Endothelial cell of umbilical vein (primary cell): ENCODE data around the gene PLD6. TPM values are rescaled to one million over a fixed set of nuclear protein-coding genes. Genes with fewer than 3 reads are reported as not detected.

Experiments
- BruUV-seq: library from RNA; stranded (reverse); fragments of 400-500 nt; replicated peaks from 2 replicates; lab custom pipeline; 2021; lab: Mats Ljungman, UMichigan
- CTCF ChIA-PET: fragments of 300-600, 350-600 bp; sonication (Branson Sonifier 250); formaldehyde crosslinking; loops from one replicate; lab custom pipeline; 2021; ENCODE audit warnings: antibody characterized with exemption, inconsistent platforms; lab: Charles Lee
- POLR2A ChIA-PET: fragments of 300-600, 350-600 bp; sonication (Branson Sonifier 250); formaldehyde crosslinking; loops from one replicate; lab custom pipeline; 2021; ENCODE audit warnings: antibody characterized with exemption, inconsistent platforms; lab: Charles Lee
- DNase-seq: peaks from one replicate; pipeline ENCODE4 v3.0.0-alpha.2; 2011; ENCODE audit warnings: low read depth, low spot score
- FAIRE-seq: peaks from 2 replicates; lab custom pipeline; 2011; peaks lifted over from hg19 to GRCh38; lab: Jason Lieb, UNC
- H2AFZ ChIP-seq: 2 replicates; pipeline ENCODE4 v1.6.0; 2012; ENCODE audit warnings: low read depth, low read length, control low read depth, inconsistent platforms
- H3K27ac ChIP-seq: 2 replicates; pipeline ENCODE4 v1.5.1; 2011; ENCODE audit warnings: low read depth, mild to moderate bottlenecking, control low read depth, low read length, moderate library complexity; ENCODE audit not compliant: insufficient read depth
- H3K27me3 ChIP-seq, 2 experiments: 2 replicates each; pipeline versions ENCODE4 v1.6.0 to v1.6.1; 2011; ENCODE audit warnings: low read length in 2 of 2, mixed read lengths in 1 of 2; ENCODE audit not compliant: control insufficient read depth in 2 of 2, insufficient read depth in 2 of 2
- H3K36me3 ChIP-seq, 2 experiments: 2 replicates in 1 of 2; 3 replicates in 1 of 2; pipeline ENCODE4 v1.5.1; 2011; ENCODE audit warnings: low read length in 2 of 2, mild to moderate bottlenecking in 1 of 2, moderate library complexity in 1 of 2; ENCODE audit not compliant: control insufficient read depth in 2 of 2, insufficient read depth in 2 of 2; ENCODE audit errors: extremely low read depth in 1 of 2
- H3K4me1 ChIP-seq: 3 replicates; pipeline ENCODE4 v1.5.1; 2011; ENCODE audit warnings: mild to moderate bottlenecking, low read length; ENCODE audit not compliant: control insufficient read depth, insufficient read depth; ENCODE audit errors: extremely low read depth
- H3K4me2 ChIP-seq: 2 replicates; pipeline ENCODE4 v1.6.1; 2011; ENCODE audit warnings: low read length, control low read depth, mixed read lengths; ENCODE audit not compliant: insufficient read depth
- H3K4me3 ChIP-seq, 3 experiments: fragments of 200-600 bp in 1 of 3; sonication (generic), shearing (Covaris generic) in 1 of 3; replicated peaks in 1 of 3; 2 replicates each; pipeline ENCODE4 v1.5.1; 2011 to 2016; ENCODE audit warnings: control low read depth in 3 of 3, low read length in 3 of 3, mild to moderate bottlenecking in 2 of 3, inconsistent platforms in 1 of 3, low read depth in 1 of 3, moderate library complexity in 1 of 3; ENCODE audit not compliant: insufficient read depth in 1 of 3
- H3K79me2 ChIP-seq: 2 replicates; pipeline ENCODE4 v1.6.0; 2012; ENCODE audit warnings: low read length, inconsistent platforms; ENCODE audit not compliant: control insufficient read depth, insufficient read depth
- H3K9ac ChIP-seq: replicated peaks from 2 replicates; pipeline ENCODE3; 2011; ENCODE audit warnings: low read length, control low read depth; ENCODE audit not compliant: insufficient read depth; ENCODE audit errors: extremely low read depth
- H3K9me1 ChIP-seq: replicated peaks from 3 replicates; pipeline ENCODE4 v1.6.0; 2011; ENCODE audit warnings: mild to moderate bottlenecking, low read length; ENCODE audit not compliant: control insufficient read depth, insufficient read depth; ENCODE audit errors: extremely low read depth
- H3K9me3 ChIP-seq: replicated peaks from 2 replicates; pipeline ENCODE4 v1.5.1; 2012; ENCODE audit warnings: low read length, inconsistent platforms; ENCODE audit not compliant: control insufficient read depth, insufficient read depth
- H4K20me1 ChIP-seq: replicated peaks from 2 replicates; pipeline ENCODE3; 2011; ENCODE audit warnings: mild to moderate bottlenecking, low read length; ENCODE audit not compliant: control insufficient read depth, insufficient read depth; ENCODE audit errors: extremely low read depth
- CTCF ChIP-seq, 2 donors: IDR thresholded peaks; 1 replicate in 1 of 2; 2 replicates in 1 of 2; pipeline ENCODE4 v1.5.1; 2011; ENCODE audit warnings: low read length in 2 of 2, mild to moderate bottlenecking in 2 of 2, moderate library complexity in 2 of 2, control low read depth in 1 of 2, inconsistent platforms in 1 of 2, low read depth in 1 of 2; ENCODE audit not compliant: insufficient read depth in 1 of 2; ENCODE audit errors: extremely low read depth in 1 of 2
- EZH2 ChIP-seq: IDR thresholded peaks from 2 replicates; pipeline ENCODE4 v1.6.1; 2012; ENCODE audit warnings: borderline replicate concordance, low read depth, mild to moderate bottlenecking, moderate library complexity, low read length, inconsistent platforms; ENCODE audit not compliant: severe bottlenecking
- FOS ChIP-seq: IDR thresholded peaks from 2 replicates; pipeline ENCODE4 v1.6.1; 2011; ENCODE audit warnings: mild to moderate bottlenecking, low read length, moderate library complexity, borderline replicate concordance; ENCODE audit not compliant: insufficient read depth
- GATA2 ChIP-seq: IDR thresholded peaks from 2 replicates; pipeline ENCODE4 v1.7.0; 2011; ENCODE audit warnings: low read depth, mild to moderate bottlenecking, moderate library complexity, mixed read lengths, low read length; ENCODE audit not compliant: insufficient read length, insufficient read depth
- JUN ChIP-seq: IDR thresholded peaks from 2 replicates; pipeline ENCODE4 v1.6.1; 2011; ENCODE audit warnings: borderline replicate concordance, low read depth; ENCODE audit not compliant: insufficient read length, insufficient read depth
- MAX ChIP-seq: IDR thresholded peaks from 2 replicates; pipeline ENCODE4 v1.6.1; 2011; ENCODE audit not compliant: insufficient read depth, insufficient read length
- MYC ChIP-seq: IDR thresholded peaks from one replicate; pipeline ENCODE4 v1.6.1; 2011; ENCODE audit warnings: mild to moderate bottlenecking, low read depth, low read length
- POLR2A ChIP-seq: IDR thresholded peaks from 2 replicates; pipeline ENCODE4 v1.6.1; 2012; ENCODE audit warnings: low read depth, mild to moderate bottlenecking, control low read depth, low read length
- POLR2AphosphoS5 ChIP-seq: IDR thresholded peaks from 2 replicates; pipeline ENCODE4 v1.6.1; 2012; ENCODE audit warnings: low read depth, mild to moderate bottlenecking, control low read depth, low read length, moderate library complexity; ENCODE audit not compliant: insufficient read depth
- dilution Hi-C: fragments of 300-500 bp; cut with MboI; formaldehyde crosslinking; loops from one replicate; pipeline ENCODE4 v1.15.0; 2019; ENCODE audit warnings: low sequenced_read_pairs; ENCODE audit not compliant: extremely low pct_ligation_motif_present
- intact Hi-C: fragments of 100-400 bp; cut with micrococcal nuclease; formaldehyde crosslinking; loops from one replicate; pipeline ENCODE4 v1.10.0; 2022
- polyA plus RNA-seq, 4 experiments: library from polyadenylated mRNA; depleted of rRNA in 3 of 4; stranded (reverse) in 3 of 4; unstranded in 1 of 4; fragments of >200 nt; gene quantifications; 2 replicates each; pipeline versions ENCODE4 v1.2.1 to v1.2.3, GENCODE V29; 2011 to 2012; ENCODE audit warnings: missing spikeins in 1 of 4
- total RNA-seq: library from RNA; stranded (reverse); gene quantifications from 2 replicates; pipeline ENCODE4 v1.2.3, GENCODE V29; 2021

Gene PLD6
- total and polyA plus RNA-seq, 2 donors (not counting 3 experiments of a cell fraction or from before 2014, with no cell fraction given), result 2.9 to 4.4 TPM

- dilution Hi-C loops, result no loop called here
- Histone ChIP-seq H2AFZ (no peak overlapping the region), H3K9me3 (no peaks in the 10 kb centered on the region), H4K20me1 (no peaks in the 10 kb centered on the region), H3K9me1 (no peaks in the 10 kb centered on the region), H3K79me2 (peaks cover 3% of the 10 kb centered on the region), H3K36me3 (peaks cover 27 to 48% of the 10 kb centered on the region in 2 experiments), H3K27me3 (no peaks in the 10 kb centered on the region), H3K4me3 (no peak overlapping the region), H3K27ac (peak overlapping the region; percentile 80), H3K4me1 (peaks cover 24% of the 10 kb centered on the region), H3K9ac (peak overlapping the region; percentile 26), H3K4me2 (peak overlapping the region; percentile 5)
- CTCF ChIA-PET, result interaction anchor here (0.8 to 3.1 kb wide), 3 partner anchors 11 to 152 kb away, joined by 3 to 40 read pairs (median 3); no protein-coding TSS in a partner anchor
- BruUV-seq, result no TSS peak
- DNase-seq, result peak; percentile 13
- no peak for FAIRE-seq
- intact Hi-C loops, result loop anchor here (1.0 kb wide), 1 partner anchor 39 kb away; no protein-coding TSS in a partner anchor
- POLR2A ChIA-PET, result no interaction called here
- TF ChIP-seq EZH2 (no peak), FOS (no peak), JUN (no peak), POLR2A (no peak), MYC (no peak), GATA2 (no peak), CTCF (IDR thresholded peaks at IDR 0.05; ENCODE audit: extremely low read depth in 1 of 2, insufficient read depth in 1 of 2, low read depth in 1 of 2, low read length in 2 of 2) (no peak), MAX (no peak), POLR2AphosphoS5 (no peak)
Observed at GRCh38 chr17:17152385-17152784, 53.7 kb downstream of the PLD6 start.
